ENCODE results near the gene AEBP2.

DNA sequence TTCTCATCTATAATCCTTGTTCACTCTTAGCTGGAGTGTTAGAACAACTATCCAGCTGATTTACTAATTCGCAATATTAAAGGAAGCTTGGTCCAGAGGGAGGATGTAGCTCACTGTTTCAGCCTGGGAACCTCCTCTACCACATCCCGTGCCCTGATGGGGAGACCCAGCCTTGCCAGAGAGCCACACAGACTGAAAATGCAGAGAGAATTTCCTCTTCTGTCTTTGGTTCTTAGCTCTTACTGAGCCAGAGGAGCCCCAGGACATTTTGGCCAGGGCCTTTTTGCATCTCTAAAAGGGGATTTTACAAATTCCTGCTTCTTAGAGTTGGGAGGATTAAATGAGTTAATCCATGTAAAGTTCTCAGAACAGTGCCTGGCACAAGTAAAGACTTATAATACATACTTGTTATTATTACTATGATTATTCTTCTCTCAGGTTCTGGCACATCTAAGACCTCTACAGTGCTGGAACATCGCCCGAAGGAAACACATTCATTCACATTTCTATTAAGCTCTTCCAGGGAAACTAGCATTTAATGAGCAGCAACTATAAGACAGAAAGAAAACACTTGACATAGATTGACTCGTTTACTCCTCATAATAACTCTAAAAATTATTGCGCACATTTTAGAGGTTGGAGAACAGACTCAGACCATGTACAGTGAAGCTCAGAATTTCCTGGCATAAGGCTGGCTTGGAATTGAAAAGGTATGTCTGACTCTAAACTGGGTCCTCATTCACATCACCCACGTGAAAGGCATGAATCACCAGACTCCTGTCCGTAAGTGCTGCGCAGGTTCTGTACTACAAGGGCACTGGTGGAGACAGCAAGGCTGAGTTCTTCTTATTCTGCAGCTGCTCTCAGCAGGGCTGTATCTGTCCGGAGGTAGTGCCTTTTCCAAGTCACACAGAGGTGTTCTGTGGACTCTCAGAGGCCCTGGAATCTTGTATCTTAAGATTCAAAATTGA is 27.8 kb upstream of the AEBP2 start:
- TF ChIP-seq POLR2A (IDR thresholded peaks at IDR 0.05) (no peak), CTCF (IDR thresholded peaks at IDR 0.05) (no peak)

All from adrenal gland (tissue), 5 donors.